ENCODE data around the gene EVA1B. TPM values are rescaled to one million over a fixed set of nuclear protein-coding genes. Genes with fewer than 3 reads are reported as not detected.

EVA1B gene
- total and polyA plus RNA-seq, 4 donors, result 31.2 to 59.5 (median 33.7) TPM

DNA sequence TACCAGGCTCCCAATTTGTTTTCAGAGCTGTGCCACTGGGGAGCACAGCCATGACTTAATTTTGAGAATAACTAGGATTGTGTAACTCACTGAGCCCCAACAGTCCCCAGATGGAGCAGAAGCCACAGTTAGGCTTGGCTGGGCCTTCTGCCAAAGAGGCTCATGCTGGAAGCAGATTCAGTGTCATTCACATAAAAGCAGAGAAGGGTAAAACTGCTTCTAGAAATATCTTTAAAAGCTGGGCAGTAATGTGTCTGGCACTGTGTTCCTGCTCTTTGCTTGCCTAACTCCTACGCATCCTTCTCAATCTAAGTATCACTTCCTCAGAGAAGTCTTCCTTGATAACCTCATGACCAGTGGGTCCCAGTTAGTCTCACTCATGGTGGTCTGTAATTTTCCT lies 41.9 kb upstream of the EVA1B start:
- Histone ChIP-seq H3K27ac (ENCODE audit: low read depth in 1 of 2, low read length in 1 of 2) (peak overlapping the region in 1 of 2 donors; percentile 28), H3K27me3 (ENCODE audit: control insufficient read depth in 3 of 3, insufficient read depth in 3 of 3, low read length in 2 of 3) (no peaks in the 10 kb centered on the region), H3K4me3 (no peak overlapping the region), H3K9me3 (ENCODE audit: control insufficient read depth in 4 of 4, insufficient read depth in 3 of 4, low read length in 3 of 4) (no peaks in the 10 kb centered on the region), H3K4me1 (ENCODE audit: control insufficient read depth in 5 of 5, insufficient read depth in 5 of 5, low read length in 5 of 5) (peaks cover 0 to 18% (median 9%) of the 10 kb centered on the region in 5 donors), H3K9ac (ENCODE audit: insufficient read depth in 1 of 2, low read length in 2 of 2) (peak overlapping the region in 1 of 2 donors; percentile 57), H3K36me3 (ENCODE audit: control insufficient read depth in 4 of 4, insufficient read depth in 4 of 4, low read length in 4 of 4) (peaks cover 0 to 25% (median 0%) of the 10 kb centered on the region in 4 donors)
- TF ChIP-seq, protein P1, sequence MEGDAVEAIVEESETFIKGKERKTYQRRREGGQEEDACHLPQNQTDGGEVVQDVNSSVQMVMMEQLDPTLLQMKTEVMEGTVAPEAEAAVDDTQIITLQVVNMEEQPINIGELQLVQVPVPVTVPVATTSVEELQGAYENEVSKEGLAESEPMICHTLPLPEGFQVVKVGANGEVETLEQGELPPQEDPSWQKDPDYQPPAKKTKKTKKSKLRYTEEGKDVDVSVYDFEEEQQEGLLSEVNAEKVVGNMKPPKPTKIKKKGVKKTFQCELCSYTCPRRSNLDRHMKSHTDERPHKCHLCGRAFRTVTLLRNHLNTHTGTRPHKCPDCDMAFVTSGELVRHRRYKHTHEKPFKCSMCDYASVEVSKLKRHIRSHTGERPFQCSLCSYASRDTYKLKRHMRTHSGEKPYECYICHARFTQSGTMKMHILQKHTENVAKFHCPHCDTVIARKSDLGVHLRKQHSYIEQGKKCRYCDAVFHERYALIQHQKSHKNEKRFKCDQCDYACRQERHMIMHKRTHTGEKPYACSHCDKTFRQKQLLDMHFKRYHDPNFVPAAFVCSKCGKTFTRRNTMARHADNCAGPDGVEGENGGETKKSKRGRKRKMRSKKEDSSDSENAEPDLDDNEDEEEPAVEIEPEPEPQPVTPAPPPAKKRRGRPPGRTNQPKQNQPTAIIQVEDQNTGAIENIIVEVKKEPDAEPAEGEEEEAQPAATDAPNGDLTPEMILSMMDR (IDR thresholded peaks at IDR 0.05; ENCODE audit: control extremely low read depth, extremely low read depth), result no peak
- 40 to 63% methylated on average over 1 of the region's 1 CpG for WGBS, 2 donors
- peak; percentile 60 to 76 (median 62) for DNase-seq
- ATAC-seq (ENCODE audit: insufficient read depth, low FRiP score), result no peak

DNA sequence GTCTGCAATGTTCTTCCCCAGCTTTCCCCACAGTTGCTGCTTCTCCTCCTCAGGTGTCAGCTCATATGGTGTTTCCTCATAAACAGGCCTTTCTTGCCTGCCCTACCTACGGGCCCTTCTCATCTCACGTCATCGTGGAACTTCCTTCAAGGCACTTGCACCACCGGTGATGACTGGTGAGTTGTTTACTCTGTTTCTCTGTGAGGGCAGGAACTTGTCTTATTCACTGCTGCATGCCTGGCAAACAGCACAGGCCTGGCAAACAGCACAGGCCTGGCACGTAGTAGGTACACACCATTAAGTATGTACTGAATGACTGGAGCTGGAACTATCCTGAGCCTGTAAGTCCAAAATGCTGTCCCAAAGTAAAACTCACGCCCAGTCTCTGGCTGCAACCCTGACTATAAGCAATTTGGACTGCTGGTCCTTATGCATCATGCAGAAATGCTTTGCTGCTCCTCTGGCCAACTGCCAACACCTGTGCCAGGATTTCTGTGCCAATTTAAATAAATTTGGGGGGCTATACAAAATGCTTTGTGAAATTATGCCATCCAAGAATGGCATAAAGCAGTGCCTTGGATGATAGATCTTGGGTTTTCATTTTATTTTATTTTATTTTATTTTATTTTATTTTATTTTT lies 36.6 kb upstream of the EVA1B start:
- no peak for ATAC-seq (ENCODE audit: insufficient read depth, low FRiP score)
- Histone ChIP-seq H3K9ac (ENCODE audit: insufficient read depth in 1 of 2, low read length in 2 of 2) (no peak overlapping the region), H3K4me1 (ENCODE audit: control insufficient read depth in 5 of 5, insufficient read depth in 5 of 5, low read length in 5 of 5) (peaks cover 0 to 6% (median 0%) of the 10 kb centered on the region in 5 donors), H3K9me3 (ENCODE audit: control insufficient read depth in 4 of 4, insufficient read depth in 3 of 4, low read length in 3 of 4) (no peaks in the 10 kb centered on the region), H3K4me3 (no peak overlapping the region), H3K27ac (ENCODE audit: low read depth in 1 of 2, low read length in 1 of 2) (peak overlapping the region in 1 of 2 donors; percentile 71), H3K36me3 (ENCODE audit: control insufficient read depth in 4 of 4, insufficient read depth in 4 of 4, low read length in 4 of 4) (peaks cover 0 to 43% (median 10%) of the 10 kb centered on the region in 4 donors), H3K27me3 (ENCODE audit: control insufficient read depth in 3 of 3, insufficient read depth in 3 of 3, low read length in 2 of 3) (no peaks in the 10 kb centered on the region)
- TF ChIP-seq, protein P1 (IDR thresholded peaks at IDR 0.05; ENCODE audit: control extremely low read depth, extremely low read depth), result no peak
- whole genome bisulfite sequencing, 2 donors, result 43 to 46% methylated on average over 6 of the region's 6 CpGs
- no peak for DNase-seq

DNA sequence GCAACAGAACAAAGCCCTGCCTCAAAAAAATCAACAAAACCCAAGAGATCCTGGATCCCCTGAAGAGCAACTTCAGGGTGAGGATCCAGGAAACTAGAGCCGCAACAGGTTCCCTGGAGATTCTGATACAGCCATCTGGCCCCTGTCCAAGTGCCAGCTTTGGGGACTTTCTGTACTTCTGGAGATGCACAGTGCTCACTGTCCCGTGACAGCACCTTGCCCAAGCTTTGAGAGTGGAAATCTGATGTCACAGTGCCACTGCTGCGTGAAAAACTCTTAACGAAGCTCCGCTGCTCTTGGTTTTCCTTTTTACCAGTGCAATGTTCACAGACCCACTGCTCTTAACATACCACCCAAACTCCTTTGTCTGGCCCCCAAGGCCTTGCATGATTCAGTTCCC lies 35.9 kb upstream of the EVA1B start:
- peak overlapping the region in 1 of 2 donors; percentile 71 for H3K27ac ChIP-seq (ENCODE audit: low read depth in 1 of 2, low read length in 1 of 2)
- ATAC-seq (ENCODE audit: insufficient read depth, low FRiP score), result no peak
- peaks cover 0 to 6% (median 0%) of the 10 kb centered on the region in 5 donors for H3K4me1 ChIP-seq (ENCODE audit: control insufficient read depth in 5 of 5, insufficient read depth in 5 of 5, low read length in 5 of 5)
- no peaks in the 10 kb centered on the region for H3K27me3 ChIP-seq (ENCODE audit: control insufficient read depth in 3 of 3, insufficient read depth in 3 of 3, low read length in 2 of 3)
- H3K4me3 ChIP-seq, result no peak overlapping the region
- TF ChIP-seq, protein P1 (IDR thresholded peaks at IDR 0.05; ENCODE audit: control extremely low read depth, extremely low read depth), result no peak
- H3K9me3 ChIP-seq (ENCODE audit: control insufficient read depth in 4 of 4, insufficient read depth in 3 of 4, low read length in 3 of 4), result no peaks in the 10 kb centered on the region
- peaks cover 0 to 50% (median 14%) of the 10 kb centered on the region in 4 donors for H3K36me3 ChIP-seq (ENCODE audit: control insufficient read depth in 4 of 4, insufficient read depth in 4 of 4, low read length in 4 of 4)
- 94 to 99% methylated on average over 5 of the region's 5 CpGs for WGBS, 2 donors
- no peak for DNase-seq
- no peak overlapping the region for H3K9ac ChIP-seq (ENCODE audit: insufficient read depth in 1 of 2, low read length in 2 of 2)

All from lung (tissue), 12 donors.